HG02943 (cell line): ENCODE measurements around the gene FYN.

ENCODE experiments used
- ATAC-seq: cut with Tn5 transposase; IDR thresholded peaks from one replicate; pipeline ENCODE4 v1.9.1; 2021; ENCODE audit warnings: mild to moderate bottlenecking, low read depth, moderate library complexity; ENCODE audit not compliant: unreplicated experiment

FYN gene

GRCh38 chr6:111618407-111618806, 254.8 kb downstream of the FYN start:
- ATAC-seq: no peak

DNA sequence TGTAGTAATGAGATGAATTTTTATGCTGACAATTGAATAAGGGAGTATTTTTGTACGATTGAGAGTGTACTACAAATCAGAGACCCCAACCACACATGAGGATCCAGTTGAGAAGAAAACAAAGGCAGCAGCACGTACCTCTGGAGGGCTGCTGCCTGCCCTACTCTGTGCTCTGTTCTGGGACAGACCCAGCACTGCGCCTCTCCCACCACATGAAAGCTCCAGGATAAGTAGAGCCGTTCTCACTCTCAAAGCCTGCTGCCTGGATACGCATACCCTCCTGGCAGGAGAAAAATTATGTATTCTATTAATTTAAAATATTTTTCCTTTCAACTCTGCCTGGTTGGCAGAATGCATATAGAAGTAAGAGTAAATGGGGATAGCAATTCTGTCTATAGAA, 256.1 kb downstream of the FYN start:
- ATAC-seq: no peak

- no peak for ATAC-seq
Measured at GRCh38 chr6:111615916-111616612, 257.2 kb downstream of the FYN start.

DNA sequence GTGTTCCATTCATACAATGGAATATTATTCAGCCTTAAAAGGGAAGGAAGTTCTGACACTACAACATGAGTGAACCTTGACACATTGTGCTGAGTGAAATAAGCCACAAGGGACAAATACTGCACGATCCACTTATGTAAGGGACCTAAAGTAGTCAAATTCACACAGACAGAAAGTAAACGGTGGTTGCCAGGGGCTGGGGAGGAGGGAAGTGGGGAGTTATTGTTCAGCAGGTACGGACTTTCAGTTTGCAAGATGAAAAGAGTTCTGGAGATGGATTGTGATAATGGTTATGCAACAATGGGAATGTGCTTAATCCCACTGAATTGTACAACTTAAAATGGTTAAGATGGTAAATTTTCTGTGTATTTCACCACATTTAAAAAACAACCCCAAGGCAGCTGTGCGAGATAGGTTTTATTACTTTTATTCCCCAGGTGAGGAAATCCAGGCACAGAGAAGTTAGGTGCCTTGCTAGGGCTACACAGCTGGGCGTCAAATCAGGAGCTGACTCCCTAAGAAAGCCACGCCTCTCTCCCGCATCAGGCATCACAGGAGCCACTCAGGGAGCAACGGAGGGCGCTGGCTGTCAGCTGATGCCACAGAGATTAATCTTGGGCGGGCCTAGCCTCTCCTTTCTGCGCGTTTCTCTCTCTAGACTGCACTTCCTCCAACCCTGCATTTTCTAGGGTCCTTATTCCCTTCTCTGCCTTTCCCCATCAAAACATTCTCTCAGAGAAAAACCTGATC, 258.2 kb downstream of the FYN start:
- ATAC-seq: no peak

DNA sequence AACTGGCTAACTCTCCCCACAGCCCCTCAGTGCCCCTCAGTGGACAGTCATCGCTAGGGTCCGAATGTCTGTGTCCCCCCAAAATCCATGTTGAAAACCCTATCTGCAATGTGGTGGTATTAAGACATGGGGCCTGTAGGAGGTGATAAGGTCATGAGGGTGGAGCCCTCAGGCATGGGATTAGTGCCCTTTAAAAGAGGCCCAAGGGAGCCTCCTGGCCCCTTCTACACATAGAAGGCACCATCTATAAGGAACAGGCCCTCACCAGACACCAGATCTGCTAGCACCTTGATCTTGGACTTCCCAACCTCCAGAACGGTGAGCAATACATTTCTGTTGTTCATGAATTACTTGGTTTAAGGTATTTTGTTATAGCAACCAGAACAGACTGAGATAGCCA, 260.9 kb downstream of the FYN start:
- no peak for ATAC-seq

GRCh38 chr6:111610548-111611172, 262.6 kb downstream of the FYN start:
- ATAC-seq: no peak
